HL-60 (cell line): ENCODE measurements around the gene KRT71.

Source experiments
- DNase-seq, 2 experiments: peaks; one replicate each; pipeline ENCODE4 v3.0.0-alpha.2; 2010 to 2020; ENCODE audit warnings: low read depth in 1 of 2, low spot score in 1 of 2
- H3K27ac ChIP-seq: fragments of 250-450 bp; sonication (Bioruptor Pico); replicated peaks from 2 replicates; pipeline ENCODE4 v1.5.1; 2020; ENCODE audit warnings: mild to moderate bottlenecking, moderate library complexity
- H3K27me3 ChIP-seq: fragments of 250-450 bp; sonication (Bioruptor Pico); 2 replicates; pipeline ENCODE4 v1.5.1; 2021; ENCODE audit warnings: mild to moderate bottlenecking, moderate library complexity; ENCODE audit not compliant: insufficient read depth, poor library complexity, severe bottlenecking
- H3K4me3 ChIP-seq: replicated peaks from 2 replicates; pipeline ENCODE4 v1.5.1; 2011; ENCODE audit warnings: mild to moderate bottlenecking, control low read depth, low read length; ENCODE audit not compliant: insufficient read depth
- GABPA ChIP-seq: IDR thresholded peaks from 2 replicates; pipeline ENCODE4 v1.6.1; 2012; ENCODE audit warnings: low read depth
- POLR2AphosphoS5 ChIP-seq: IDR thresholded peaks from 2 replicates; pipeline ENCODE4 v1.6.1; 2012; ENCODE audit warnings: low read depth
- SPI1 ChIP-seq: IDR thresholded peaks from 2 replicates; pipeline ENCODE4 v1.6.1; 2012; ENCODE audit warnings: low read depth, mild to moderate bottlenecking, borderline replicate concordance
- long read RNA-seq: library from polyadenylated mRNA; unstranded; transcript quantifications from one replicate; pipeline ENCODE4 v2.0.0, GENCODE V29; 2020
- TF ChIP-seq, protein P1 (sequence below): IDR thresholded peaks from one replicate; pipeline ENCODE4 v1.5.1; 2011; ENCODE audit warnings: low read length, control low read depth, inconsistent platforms; ENCODE audit not compliant: insufficient read depth
- TF ChIP-seq, protein P2 (sequence below): IDR thresholded peaks from 2 replicates; pipeline ENCODE4 v1.6.1; 2012; ENCODE audit warnings: low read depth; ENCODE audit not compliant: insufficient replicate concordance

The KRT71 gene
- long read RNA-seq = 0 reads

DNA sequence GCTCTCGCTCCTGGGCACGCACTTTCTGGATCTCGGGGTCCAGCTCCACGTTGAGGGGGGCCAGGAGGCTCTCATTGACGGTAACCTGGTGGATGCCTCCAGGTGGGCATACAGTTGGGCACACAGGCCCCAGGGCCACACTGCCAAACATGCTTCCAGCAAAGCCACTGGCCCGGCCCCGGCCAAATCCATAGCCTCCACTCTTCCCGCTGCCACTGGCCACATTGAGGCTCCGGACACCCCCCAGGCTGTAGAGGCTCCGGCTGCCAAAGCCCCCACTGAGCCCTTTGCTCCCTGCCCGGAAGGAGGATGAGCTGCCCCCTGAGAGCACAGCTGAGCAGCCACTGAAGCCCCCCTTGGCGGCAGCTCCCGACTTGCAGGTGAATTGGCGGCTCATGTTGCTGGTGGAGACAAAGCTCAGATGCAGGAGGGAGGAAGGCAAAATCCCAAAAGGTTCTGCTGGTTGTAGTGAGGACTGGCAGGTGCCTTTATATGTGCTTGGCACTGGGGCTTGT is at the start of gene KRT71:
KRT71 (minus strand) TSS at position 465 of the 515 bp plus-strand sequence; CDS start at position 397, 68 bp downstream.
- TF ChIP-seq, protein P1, sequence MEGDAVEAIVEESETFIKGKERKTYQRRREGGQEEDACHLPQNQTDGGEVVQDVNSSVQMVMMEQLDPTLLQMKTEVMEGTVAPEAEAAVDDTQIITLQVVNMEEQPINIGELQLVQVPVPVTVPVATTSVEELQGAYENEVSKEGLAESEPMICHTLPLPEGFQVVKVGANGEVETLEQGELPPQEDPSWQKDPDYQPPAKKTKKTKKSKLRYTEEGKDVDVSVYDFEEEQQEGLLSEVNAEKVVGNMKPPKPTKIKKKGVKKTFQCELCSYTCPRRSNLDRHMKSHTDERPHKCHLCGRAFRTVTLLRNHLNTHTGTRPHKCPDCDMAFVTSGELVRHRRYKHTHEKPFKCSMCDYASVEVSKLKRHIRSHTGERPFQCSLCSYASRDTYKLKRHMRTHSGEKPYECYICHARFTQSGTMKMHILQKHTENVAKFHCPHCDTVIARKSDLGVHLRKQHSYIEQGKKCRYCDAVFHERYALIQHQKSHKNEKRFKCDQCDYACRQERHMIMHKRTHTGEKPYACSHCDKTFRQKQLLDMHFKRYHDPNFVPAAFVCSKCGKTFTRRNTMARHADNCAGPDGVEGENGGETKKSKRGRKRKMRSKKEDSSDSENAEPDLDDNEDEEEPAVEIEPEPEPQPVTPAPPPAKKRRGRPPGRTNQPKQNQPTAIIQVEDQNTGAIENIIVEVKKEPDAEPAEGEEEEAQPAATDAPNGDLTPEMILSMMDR = no peak
- TF ChIP-seq, protein P2, sequence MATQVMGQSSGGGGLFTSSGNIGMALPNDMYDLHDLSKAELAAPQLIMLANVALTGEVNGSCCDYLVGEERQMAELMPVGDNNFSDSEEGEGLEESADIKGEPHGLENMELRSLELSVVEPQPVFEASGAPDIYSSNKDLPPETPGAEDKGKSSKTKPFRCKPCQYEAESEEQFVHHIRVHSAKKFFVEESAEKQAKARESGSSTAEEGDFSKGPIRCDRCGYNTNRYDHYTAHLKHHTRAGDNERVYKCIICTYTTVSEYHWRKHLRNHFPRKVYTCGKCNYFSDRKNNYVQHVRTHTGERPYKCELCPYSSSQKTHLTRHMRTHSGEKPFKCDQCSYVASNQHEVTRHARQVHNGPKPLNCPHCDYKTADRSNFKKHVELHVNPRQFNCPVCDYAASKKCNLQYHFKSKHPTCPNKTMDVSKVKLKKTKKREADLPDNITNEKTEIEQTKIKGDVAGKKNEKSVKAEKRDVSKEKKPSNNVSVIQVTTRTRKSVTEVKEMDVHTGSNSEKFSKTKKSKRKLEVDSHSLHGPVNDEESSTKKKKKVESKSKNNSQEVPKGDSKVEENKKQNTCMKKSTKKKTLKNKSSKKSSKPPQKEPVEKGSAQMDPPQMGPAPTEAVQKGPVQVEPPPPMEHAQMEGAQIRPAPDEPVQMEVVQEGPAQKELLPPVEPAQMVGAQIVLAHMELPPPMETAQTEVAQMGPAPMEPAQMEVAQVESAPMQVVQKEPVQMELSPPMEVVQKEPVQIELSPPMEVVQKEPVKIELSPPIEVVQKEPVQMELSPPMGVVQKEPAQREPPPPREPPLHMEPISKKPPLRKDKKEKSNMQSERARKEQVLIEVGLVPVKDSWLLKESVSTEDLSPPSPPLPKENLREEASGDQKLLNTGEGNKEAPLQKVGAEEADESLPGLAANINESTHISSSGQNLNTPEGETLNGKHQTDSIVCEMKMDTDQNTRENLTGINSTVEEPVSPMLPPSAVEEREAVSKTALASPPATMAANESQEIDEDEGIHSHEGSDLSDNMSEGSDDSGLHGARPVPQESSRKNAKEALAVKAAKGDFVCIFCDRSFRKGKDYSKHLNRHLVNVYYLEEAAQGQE = no peak
- TF ChIP-seq POLR2AphosphoS5 (no peak), GABPA (no peak), SPI1 (no peak)
- H3K27ac ChIP-seq = no peak within 1 kb of the TSS
- no peaks in the 10 kb centered on the region for H3K27me3 ChIP-seq
- H3K4me3 ChIP-seq = no peak within 1 kb of the TSS
- no peak for DNase-seq

DNA sequence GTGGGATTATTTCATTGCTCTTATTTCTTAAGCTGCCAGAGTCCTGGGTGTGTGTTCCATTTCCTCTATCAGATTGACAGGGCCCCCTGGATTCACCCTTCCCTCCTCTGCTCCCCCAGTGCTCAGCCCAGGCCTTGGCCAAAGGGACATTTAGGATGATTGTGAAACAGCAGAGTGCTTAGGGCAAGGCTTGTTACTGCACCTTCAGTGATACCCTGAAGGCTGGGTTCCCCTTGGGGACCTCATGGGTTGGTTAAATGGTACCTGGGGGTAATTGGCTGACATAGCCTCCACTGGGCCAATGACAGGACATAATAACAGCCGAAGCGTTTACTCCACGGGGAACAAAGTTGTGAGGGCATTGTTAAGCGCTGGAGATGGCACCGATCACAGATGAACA is 49.6 kb upstream of the KRT71 start:
- TF ChIP-seq SPI1 = no peak
- TF ChIP-seq GABPA = no peak
- no peak for TF ChIP-seq POLR2AphosphoS5
- TF ChIP-seq, protein P2 = no peak
- TF ChIP-seq, protein P1 = no peak
- DNase-seq = no peak
- no peak overlapping the region for H3K27ac ChIP-seq
- H3K27me3 ChIP-seq = no peaks in the 10 kb centered on the region
- H3K4me3 ChIP-seq = no peak overlapping the region

DNA sequence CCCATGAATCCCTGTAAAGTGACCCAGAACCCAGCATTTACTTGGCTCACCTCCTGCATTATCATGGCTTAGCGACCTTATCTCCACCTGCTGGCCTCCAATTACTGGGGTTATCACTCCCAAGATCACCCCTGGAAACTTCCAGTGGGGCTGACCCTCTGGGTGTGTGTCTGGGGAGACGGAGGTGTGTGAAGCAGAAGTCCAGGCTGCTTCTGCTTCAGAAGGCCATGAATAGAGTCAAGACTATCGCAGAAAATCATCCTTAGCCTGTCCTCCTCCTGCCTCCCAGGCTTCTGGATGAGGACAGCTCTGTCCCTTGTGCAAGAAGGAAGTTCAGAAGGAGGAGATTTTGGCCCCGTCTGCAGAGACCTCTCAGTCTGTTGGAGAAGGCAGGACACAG is 48.7 kb upstream of the KRT71 start:
- H3K27ac ChIP-seq = no peak overlapping the region
- no peaks in the 10 kb centered on the region for H3K27me3 ChIP-seq

More for the DNA sequence above, 48.7 kb upstream of the KRT71 start:
- H3K4me3 ChIP-seq = no peak overlapping the region
- TF ChIP-seq, protein P1 = no peak
- TF ChIP-seq POLR2AphosphoS5 (no peak), SPI1 (no peak), GABPA (no peak)
- TF ChIP-seq, protein P2 = no peak
- DNase-seq = no peak
